Measurements from ENCODE around the gene ERG. TPM values are rescaled to one million over a fixed set of nuclear protein-coding genes. Genes with fewer than 3 reads are reported as not detected.

ERG gene
- total and polyA plus RNA-seq, 2 experiments from 2014 or later, result 0.14 to 0.44 TPM

DNA sequence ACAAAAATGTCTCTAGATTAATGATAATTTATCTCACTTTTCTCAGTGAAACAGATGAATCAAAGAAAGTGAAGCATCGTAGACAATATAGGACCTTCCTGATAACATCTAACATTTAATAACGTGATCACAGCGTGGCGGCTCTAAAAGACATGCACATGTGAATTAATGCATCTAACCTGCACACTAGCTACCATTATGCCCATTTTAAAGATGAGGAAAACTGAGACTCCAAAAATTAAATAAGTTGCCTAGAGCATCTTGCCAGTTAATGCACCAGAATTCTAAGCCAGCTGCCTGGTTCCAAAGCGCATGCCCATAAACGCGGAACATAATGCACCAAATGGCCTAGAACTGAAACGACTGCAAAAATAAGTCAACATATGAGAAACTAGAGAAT is 23.5 kb downstream of the ERG start:
- Mint-ChIP-seq H3K27me3 (ENCODE audit: insufficient read depth, low read depth, poor library complexity) (peaks cover 21% of the 10 kb centered on the region), H3K4me1 (peaks cover 55% of the 10 kb centered on the region), H3K27ac (no peak overlapping the region), H3K36me3 (ENCODE audit: low read depth) (no peaks in the 10 kb centered on the region), H3K4me3 (no peak overlapping the region), H3K9me3 (no peaks in the 10 kb centered on the region)
- no peak overlapping the region for H2AFZ ChIP-seq
- H3K4me1 ChIP-seq (ENCODE audit: insufficient read depth), result peaks cover 12% of the 10 kb centered on the region
- no peaks in the 10 kb centered on the region for H4K20me1 ChIP-seq (replicated peaks; ENCODE audit: insufficient read depth)
- H3K79me2 ChIP-seq (replicated peaks; ENCODE audit: insufficient read depth), result no peaks in the 10 kb centered on the region
- peaks cover 3% of the 10 kb centered on the region; the same call in 1 of the 2 replicates for H3K9me2 ChIP-seq (ENCODE audit: insufficient read depth)
- DNase-seq (ENCODE audit: low spot score), result no peak
- H3K27me3 ChIP-seq (ENCODE audit: insufficient read depth), result no peaks in the 10 kb centered on the region
- H3K4me2 ChIP-seq, result no peak overlapping the region
- no peaks in the 10 kb centered on the region for H3K36me3 ChIP-seq (ENCODE audit: insufficient read depth)
- H3K4me3 ChIP-seq, result no peak overlapping the region
- TF ChIP-seq STAT1 (IDR thresholded peaks at IDR 0.05; ENCODE audit: unreplicated experiment) (no peak), EZH2phosphoT487 (IDR thresholded peaks at IDR 0.05; ENCODE audit: unreplicated experiment) (no peak), NANOG (IDR thresholded peaks at IDR 0.05; ENCODE audit: borderline replicate concordance) (no peak), POLR2AphosphoS5 (IDR thresholded peaks at IDR 0.05; ENCODE audit: low read depth) (no peak), JUNB (IDR thresholded peaks at IDR 0.05; ENCODE audit: unreplicated experiment) (no peak), EZH2 (IDR thresholded peaks at IDR 0.05; ENCODE audit: low read depth, unreplicated experiment) (no peak), CREB1 (CRISPR knock-in tag; IDR thresholded peaks at IDR 0.05; ENCODE audit: low read depth) (no peak)
- TF ChIP-seq, protein P1, sequence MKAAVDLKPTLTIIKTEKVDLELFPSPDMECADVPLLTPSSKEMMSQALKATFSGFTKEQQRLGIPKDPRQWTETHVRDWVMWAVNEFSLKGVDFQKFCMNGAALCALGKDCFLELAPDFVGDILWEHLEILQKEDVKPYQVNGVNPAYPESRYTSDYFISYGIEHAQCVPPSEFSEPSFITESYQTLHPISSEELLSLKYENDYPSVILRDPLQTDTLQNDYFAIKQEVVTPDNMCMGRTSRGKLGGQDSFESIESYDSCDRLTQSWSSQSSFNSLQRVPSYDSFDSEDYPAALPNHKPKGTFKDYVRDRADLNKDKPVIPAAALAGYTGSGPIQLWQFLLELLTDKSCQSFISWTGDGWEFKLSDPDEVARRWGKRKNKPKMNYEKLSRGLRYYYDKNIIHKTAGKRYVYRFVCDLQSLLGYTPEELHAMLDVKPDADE (IDR thresholded peaks at IDR 0.05), result no peak
- TF ChIP-seq, protein P2, sequence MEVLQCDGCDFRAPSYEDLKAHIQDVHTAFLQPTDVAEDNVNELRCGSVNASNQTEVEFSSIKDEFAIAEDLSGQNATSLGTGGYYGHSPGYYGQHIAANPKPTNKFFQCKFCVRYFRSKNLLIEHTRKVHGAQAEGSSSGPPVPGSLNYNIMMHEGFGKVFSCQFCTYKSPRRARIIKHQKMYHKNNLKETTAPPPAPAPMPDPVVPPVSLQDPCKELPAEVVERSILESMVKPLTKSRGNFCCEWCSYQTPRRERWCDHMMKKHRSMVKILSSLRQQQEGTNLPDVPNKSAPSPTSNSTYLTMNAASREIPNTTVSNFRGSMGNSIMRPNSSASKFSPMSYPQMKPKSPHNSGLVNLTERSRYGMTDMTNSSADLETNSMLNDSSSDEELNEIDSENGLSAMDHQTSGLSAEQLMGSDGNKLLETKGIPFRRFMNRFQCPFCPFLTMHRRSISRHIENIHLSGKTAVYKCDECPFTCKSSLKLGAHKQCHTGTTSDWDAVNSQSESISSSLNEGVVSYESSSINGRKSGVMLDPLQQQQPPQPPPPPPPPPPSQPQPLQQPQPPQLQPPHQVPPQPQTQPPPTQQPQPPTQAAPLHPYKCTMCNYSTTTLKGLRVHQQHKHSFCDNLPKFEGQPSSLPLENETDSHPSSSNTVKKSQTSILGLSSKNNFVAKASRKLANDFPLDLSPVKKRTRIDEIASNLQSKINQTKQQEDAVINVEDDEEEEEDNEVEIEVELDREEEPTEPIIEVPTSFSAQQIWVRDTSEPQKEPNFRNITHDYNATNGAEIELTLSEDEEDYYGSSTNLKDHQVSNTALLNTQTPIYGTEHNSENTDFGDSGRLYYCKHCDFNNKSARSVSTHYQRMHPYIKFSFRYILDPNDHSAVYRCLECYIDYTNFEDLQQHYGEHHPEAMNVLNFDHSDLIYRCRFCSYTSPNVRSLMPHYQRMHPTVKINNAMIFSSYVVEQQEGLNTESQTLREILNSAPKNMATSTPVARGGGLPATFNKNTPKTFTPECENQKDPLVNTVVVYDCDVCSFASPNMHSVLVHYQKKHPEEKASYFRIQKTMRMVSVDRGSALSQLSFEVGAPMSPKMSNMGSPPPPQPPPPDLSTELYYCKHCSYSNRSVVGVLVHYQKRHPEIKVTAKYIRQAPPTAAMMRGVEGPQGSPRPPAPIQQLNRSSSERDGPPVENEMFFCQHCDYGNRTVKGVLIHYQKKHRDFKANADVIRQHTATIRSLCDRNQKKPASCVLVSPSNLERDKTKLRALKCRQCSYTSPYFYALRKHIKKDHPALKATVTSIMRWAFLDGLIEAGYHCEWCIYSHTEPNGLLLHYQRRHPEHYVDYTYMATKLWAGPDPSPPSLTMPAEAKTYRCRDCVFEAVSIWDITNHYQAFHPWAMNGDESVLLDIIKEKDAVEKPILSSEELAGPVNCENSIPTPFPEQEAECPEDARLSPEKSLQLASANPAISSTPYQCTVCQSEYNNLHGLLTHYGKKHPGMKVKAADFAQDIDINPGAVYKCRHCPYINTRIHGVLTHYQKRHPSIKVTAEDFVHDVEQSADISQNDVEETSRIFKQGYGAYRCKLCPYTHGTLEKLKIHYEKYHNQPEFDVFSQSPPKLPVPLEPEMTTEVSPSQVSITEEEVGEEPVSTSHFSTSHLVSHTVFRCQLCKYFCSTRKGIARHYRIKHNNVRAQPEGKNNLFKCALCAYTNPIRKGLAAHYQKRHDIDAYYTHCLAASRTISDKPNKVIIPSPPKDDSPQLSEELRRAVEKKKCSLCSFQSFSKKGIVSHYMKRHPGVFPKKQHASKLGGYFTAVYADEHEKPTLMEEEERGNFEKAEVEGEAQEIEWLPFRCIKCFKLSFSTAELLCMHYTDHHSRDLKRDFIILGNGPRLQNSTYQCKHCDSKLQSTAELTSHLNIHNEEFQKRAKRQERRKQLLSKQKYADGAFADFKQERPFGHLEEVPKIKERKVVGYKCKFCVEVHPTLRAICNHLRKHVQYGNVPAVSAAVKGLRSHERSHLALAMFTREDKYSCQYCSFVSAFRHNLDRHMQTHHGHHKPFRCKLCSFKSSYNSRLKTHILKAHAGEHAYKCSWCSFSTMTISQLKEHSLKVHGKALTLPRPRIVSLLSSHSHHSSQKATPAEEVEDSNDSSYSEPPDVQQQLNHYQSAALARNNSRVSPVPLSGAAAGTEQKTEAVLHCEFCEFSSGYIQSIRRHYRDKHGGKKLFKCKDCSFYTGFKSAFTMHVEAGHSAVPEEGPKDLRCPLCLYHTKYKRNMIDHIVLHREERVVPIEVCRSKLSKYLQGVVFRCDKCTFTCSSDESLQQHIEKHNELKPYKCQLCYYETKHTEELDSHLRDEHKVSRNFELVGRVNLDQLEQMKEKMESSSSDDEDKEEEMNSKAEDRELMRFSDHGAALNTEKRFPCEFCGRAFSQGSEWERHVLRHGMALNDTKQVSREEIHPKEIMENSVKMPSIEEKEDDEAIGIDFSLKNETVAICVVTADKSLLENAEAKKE (CRISPR knock-in tag; IDR thresholded peaks at IDR 0.05), result no peak
- H3K27ac ChIP-seq (ENCODE audit: low read depth), result no peak overlapping the region
- no peaks in the 10 kb centered on the region for H3F3A ChIP-seq (replicated peaks; ENCODE audit: low read depth)
- no peak for ATAC-seq
